Mesothelial cell of epicardium (in vitro differentiated cells): ENCODE measurements around the gene SPDYC. TPM values are rescaled to one million over a fixed set of nuclear protein-coding genes. Genes with fewer than 3 reads are reported as not detected.

Experiments used
- DNase-seq, 2 experiments: peaks; one replicate each; pipeline ENCODE4 v3.0.0; 2021; ENCODE audit warnings: low spot score in 2 of 2; ENCODE audit not compliant: unreplicated experiment in 2 of 2
- H3K27ac Mint-ChIP-seq: 2 replicates; pipeline ENCODE4 v1.8.0; 2021; ENCODE audit warnings: mixed read lengths
- H3K27me3 Mint-ChIP-seq: 2 replicates; pipeline ENCODE4 v1.8.0; 2021; ENCODE audit warnings: low read depth, mixed read lengths
- H3K36me3 Mint-ChIP-seq: 2 replicates; pipeline ENCODE4 v1.8.0; 2021; ENCODE audit warnings: mixed read lengths
- H3K4me1 Mint-ChIP-seq: 2 replicates; pipeline ENCODE4 v1.8.0; 2021; ENCODE audit warnings: mixed read lengths
- H3K4me3 Mint-ChIP-seq: 2 replicates; pipeline ENCODE4 v1.8.0; 2021; ENCODE audit warnings: mild to moderate bottlenecking, moderate library complexity, mixed read lengths
- H3K9me3 Mint-ChIP-seq: 2 replicates; pipeline ENCODE4 v1.8.0; 2021; ENCODE audit warnings: mixed read lengths
- CTCF ChIP-seq: fragments of 200-600 bp; sonication (generic); IDR thresholded peaks from one replicate; pipeline ENCODE4 v1.5.0; 2021; ENCODE audit warnings: antibody characterized with exemption; ENCODE audit not compliant: unreplicated experiment
- total RNA-seq: library from RNA; stranded (reverse); gene quantifications from 3 replicates; pipeline ENCODE4 v1.2.1, GENCODE V29; 2021

The SPDYC gene
- total RNA-seq, 1 donor from 2014 or later, result not detected

DNA sequence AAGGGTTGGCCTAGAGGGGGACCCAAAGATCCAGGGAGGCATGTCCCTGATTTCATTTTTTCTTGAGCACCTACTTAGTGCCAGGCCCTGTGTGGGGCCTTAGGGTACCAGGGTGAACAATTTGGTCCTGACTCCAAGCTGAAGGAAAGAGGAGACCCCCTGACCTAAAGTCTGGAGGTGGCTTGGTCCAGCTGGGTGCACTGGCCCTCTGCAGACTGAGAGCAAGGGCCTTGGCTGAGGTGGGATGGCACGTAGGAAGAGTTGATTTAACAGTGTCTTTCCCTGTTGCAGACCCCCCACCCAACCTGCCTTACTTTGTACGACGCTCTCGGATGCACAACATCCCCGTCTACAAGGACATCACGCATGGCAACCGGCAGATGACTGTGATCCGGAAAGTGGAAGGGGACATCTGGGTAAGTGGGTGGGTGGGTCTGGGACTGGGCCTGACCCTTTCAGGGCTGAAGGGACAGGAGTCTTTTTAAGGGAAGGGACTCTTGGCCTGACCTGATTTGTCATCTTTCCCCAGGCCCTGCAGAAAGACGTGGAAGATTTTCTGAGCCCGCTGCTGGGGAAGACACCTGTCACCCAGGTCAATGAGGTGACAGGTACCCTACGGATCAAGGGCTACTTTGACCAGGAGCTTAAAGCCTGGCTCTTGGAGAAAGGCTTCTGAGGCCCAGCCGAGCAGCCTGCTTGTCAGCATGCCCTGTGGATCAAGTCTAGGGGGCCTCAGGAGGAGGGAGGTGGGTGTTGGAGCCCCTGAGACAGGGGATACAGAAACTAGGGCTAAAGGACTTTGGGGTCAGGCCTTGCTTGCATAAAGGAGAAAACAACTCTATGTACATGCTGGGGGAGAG lies 44.6 kb upstream of the SPDYC start:
- H3K4me3 Mint-ChIP-seq, result no peak overlapping the region

DNA sequence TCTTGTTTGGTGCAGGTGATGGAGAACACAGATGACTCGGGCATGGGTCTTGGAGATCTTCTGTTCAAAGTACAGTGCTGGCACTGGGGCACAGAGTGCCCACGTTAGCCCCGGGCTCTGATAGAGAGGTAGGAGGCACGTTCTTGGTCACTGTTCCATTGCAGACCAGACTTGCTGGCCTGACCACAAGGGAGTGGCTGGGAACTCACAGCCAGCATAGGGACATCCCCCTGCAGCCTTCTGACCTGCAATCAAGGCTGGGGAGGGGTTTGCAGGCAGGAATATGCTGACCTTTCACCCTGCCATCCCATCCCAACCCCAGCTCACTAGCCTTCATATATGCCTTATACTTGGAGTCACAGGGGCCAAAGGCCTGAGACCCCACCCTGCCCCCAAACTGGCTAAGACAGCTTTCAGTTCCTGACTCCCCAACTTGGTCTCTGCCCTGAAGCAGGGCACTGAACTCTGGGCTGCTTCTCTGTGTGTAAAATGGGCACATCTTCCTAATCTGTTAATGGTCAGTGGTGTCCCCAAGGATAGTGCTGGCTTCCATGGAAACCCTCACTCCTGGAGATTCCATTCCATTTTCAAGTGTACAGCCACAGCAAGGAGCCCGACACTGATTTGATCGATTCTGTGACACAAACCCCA lies 43.3 kb upstream of the SPDYC start:
- Mint-ChIP-seq H3K4me3 (no peak overlapping the region), H3K9me3 (no peaks in the 10 kb centered on the region), H3K27me3 (no peaks in the 10 kb centered on the region), H3K4me1 (peaks cover 15% of the 10 kb centered on the region), H3K36me3 (peaks cover 9% of the 10 kb centered on the region), H3K27ac (no peak overlapping the region)
- no peak for TF ChIP-seq CTCF
- DNase-seq, result no peak

More for the DNA sequence above, 44.6 kb upstream of the SPDYC start:
- Mint-ChIP-seq H3K36me3 (peaks cover 6% of the 10 kb centered on the region), H3K27me3 (no peaks in the 10 kb centered on the region), H3K4me1 (peaks cover 24% of the 10 kb centered on the region), H3K27ac (no peak overlapping the region), H3K9me3 (no peaks in the 10 kb centered on the region)
- DNase-seq, result no peak
- no peak for TF ChIP-seq CTCF

DNA sequence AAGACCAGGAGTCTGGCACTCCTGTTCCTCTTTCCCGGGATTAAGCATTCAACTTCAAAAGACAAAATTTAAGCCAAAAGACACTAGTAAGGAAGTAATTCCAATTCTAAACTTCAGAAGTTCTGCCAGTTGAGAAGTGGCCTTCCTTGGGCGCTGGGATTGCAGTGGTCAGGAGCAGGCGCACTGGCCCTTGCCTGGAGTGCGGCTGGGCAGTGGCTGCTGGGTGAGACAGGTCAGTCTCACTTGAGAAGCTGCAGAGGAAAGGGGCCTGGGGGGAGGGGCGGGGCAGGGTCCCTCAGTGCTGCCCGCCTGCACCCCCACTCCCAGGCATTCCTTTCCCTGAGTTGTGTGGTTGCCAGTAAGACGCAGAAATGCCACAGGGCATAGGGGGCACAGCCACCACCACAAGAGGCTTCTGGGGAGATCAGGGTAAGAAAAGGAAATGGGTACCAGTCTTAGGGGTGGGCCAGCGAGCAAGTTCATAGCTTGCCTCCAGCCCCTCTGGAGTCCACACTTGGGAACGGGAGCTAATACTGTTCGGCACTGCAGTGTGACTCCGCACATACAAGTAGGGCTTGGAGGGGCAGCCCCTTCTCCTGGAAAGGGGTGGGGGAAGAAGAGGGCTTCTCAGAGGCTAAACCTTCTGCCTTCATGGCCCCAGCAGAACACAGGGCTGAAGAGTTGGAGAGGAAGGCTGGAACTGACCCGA lies 42.4 kb upstream of the SPDYC start:
- no peak for TF ChIP-seq CTCF
- H3K36me3 Mint-ChIP-seq, result peaks cover 9% of the 10 kb centered on the region
- H3K27ac Mint-ChIP-seq, result no peak overlapping the region
- H3K4me1 Mint-ChIP-seq, result peaks cover 11% of the 10 kb centered on the region
- no peak overlapping the region for H3K4me3 Mint-ChIP-seq
- no peak for DNase-seq
- H3K9me3 Mint-ChIP-seq, result no peaks in the 10 kb centered on the region
- no peaks in the 10 kb centered on the region for H3K27me3 Mint-ChIP-seq

DNA sequence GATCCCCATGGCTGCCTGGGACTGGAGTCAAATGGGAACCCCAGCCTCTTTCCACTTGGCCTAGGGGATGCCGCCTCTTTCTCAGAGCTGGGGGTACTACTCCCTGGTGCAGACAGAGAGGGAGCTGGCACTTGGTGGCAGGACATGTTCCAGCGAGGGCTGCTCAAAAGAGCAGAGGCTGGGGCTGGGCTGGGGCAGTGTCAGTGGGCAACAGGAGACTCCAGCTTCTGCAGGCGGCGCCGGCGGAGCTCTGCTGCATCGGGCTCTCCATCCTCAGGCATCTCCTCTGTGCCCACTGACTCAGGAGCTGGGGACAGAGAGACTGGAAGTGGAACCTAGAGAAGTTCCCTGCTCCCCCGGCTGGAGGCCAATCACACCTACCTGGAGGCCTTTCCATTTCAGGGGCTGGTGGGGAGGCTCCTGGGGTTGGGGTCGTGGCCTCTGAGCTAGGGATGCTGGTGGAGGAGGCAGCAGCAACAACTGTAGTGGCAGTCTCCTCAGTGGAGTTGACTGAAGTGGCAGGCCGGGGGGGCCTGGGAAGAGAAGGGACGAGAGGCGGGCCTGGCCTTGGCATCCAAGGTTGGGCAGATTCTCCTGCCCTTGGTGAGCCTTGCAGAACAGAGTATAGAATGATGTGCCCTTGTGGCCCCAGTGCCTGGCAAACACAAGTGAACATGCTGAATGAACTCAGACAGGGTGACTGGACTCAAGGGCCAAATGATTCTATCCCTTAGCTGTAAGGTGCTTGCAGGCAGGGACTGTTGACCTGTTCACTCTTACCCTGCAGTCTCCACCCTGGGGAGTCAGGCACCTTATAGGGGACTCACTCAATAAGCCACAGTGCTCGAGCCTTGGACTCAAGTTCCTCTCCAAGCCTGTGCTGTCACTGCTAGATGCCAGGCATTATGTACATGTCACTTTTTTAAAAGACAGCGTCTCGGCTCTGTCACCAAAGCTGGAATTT lies 41.6 kb upstream of the SPDYC start:
- peaks cover 14% of the 10 kb centered on the region for H3K4me1 Mint-ChIP-seq
- H3K36me3 Mint-ChIP-seq, result peaks cover 9% of the 10 kb centered on the region
- no peaks in the 10 kb centered on the region for H3K27me3 Mint-ChIP-seq
- TF ChIP-seq CTCF, result no peak
- no peak for DNase-seq
- no peak overlapping the region for H3K27ac Mint-ChIP-seq
- no peak overlapping the region for H3K4me3 Mint-ChIP-seq
- H3K9me3 Mint-ChIP-seq, result no peaks in the 10 kb centered on the region
